MV-4-11 (cell line): Measurements from ENCODE around the gene HNRNPM.

Experiments
- DNase-seq: peaks from one replicate; lab custom pipeline; 2025; lab: John Stamatoyannopoulos, UW

Gene HNRNPM

GRCh38 chr19:8487137-8487851, 42.5 kb downstream of the HNRNPM start:
- peak; percentile 100 for DNase-seq

GRCh38 chr19:8488365-8488764, 43.6 kb downstream of the HNRNPM start:
- DNase-seq, result no peak

GRCh38 chr19:8489561-8490394, 45.0 kb downstream of the HNRNPM start:
- DNase-seq, result no peak

GRCh38 chr19:8490395-8490760, 45.6 kb downstream of the HNRNPM start:
- no peak for DNase-seq

GRCh38 chr19:8490873-8491272, 46.1 kb downstream of the HNRNPM start:
- DNase-seq, result no peak

- no peak for DNase-seq
These were observed 46.8 kb downstream of the HNRNPM start for GRCh38 chr19:8491574-8491973.

GRCh38 chr19:8494158-8494557, 49.4 kb downstream of the HNRNPM start:
- peak; percentile 86 for DNase-seq

- DNase-seq, result no peak
These were observed 53.5 kb downstream of the HNRNPM start for GRCh38 chr19:8498295-8498694.

- DNase-seq, result no peak
These were observed 54.5 kb downstream of the HNRNPM start for GRCh38 chr19:8499048-8499833.

- peak; percentile 98 for DNase-seq
These were observed 55.4 kb downstream of the HNRNPM start for GRCh38 chr19:8500158-8500557.

GRCh38 chr19:8501516-8501915, 56.7 kb downstream of the HNRNPM start:
- no peak for DNase-seq

GRCh38 chr19:8501981-8502380, 57.2 kb downstream of the HNRNPM start:
- DNase-seq, result peak; percentile 54

- DNase-seq, result no peak
These were observed 58.7 kb downstream of the HNRNPM start for GRCh38 chr19:8503510-8503909.

- peak; percentile 59 for DNase-seq
These were observed 59.4 kb downstream of the HNRNPM start for GRCh38 chr19:8504171-8504570.

GRCh38 chr19:8504919-8505318, 60.1 kb downstream of the HNRNPM start:
- DNase-seq, result peak; percentile 40

GRCh38 chr19:8505680-8506401, 61.1 kb downstream of the HNRNPM start:
- DNase-seq, result peak; percentile 60

GRCh38 chr19:8506402-8506957, 61.7 kb downstream of the HNRNPM start:
- no peak for DNase-seq

GRCh38 chr19:8510589-8511115, 65.9 kb downstream of the HNRNPM start:
- no peak for DNase-seq

- DNase-seq, result no peak
These were observed 66.9 kb downstream of the HNRNPM start for GRCh38 chr19:8511573-8512101.

GRCh38 chr19:8512115-8512967, 67.6 kb downstream of the HNRNPM start:
- peak; percentile 55 for DNase-seq
